Measurements from ENCODE around the gene CEP55.

DNA sequence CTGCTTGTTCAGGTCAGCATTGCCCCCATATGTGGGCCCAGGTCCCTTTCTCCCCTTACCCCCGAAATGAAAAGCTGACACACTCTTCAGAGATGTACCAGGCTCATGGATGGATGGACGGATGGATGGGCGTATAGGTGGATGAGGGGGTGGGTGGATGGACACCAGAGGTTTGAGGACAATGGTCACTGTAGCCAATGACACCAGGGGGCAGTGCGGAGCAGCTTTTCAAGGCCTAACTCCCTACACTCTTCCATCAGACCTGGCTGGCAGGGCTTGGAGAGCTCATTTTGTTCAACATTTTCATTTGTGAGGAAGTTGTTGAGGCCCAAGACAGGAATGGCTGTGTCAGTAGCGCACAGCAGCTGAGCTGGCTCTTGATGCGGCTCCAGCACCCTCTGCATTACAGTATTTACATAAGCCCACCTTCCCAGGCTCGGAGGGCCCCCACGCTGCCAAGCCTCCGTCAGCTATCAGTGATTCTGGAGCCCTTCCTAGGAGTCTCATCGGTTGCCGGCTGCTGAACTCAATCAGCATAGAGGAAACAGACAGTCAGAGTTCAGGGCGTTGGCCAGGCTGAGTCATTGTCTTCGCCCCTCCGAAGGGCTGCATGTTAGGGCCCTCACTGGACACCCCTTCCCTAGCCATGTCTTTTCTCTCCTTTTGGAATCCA is 58.5 kb downstream of the CEP55 start:
- TF ChIP-seq EZH2 (IDR thresholded peaks at IDR 0.05; ENCODE audit: low read length) (no peak), CTCF (optimal IDR thresholded peaks at IDR 0.05 in 1 of 3, IDR thresholded peaks at IDR 0.05 in 1 of 3, conservative IDR thresholded peaks at IDR 0.05 in 1 of 3; ENCODE audit: extremely low read depth in 1 of 3, insufficient read depth in 2 of 3, low read length in 3 of 3) (peak; percentile 89 to 94 (median 90))

Data from keratinocyte (primary cell).